Activated naive CD4-positive, alpha-beta T cell (primary cell): ENCODE results near the gene DOCK1.
"Not testable (repeated sequence)": the region's sequence is repeated elsewhere in the genome, so short reads cannot be mapped to it uniquely, and the experiment has no call there.

Experiments
- DNase-seq, 4 experiments: peaks; one replicate each; lab custom pipeline; 2025; lab: John Stamatoyannopoulos, UW

DOCK1 gene

GRCh38 chr10:127278001-127278400, 372.8 kb downstream of the DOCK1 start:
- no peak for DNase-seq

- DNase-seq, result no peak
These were observed 374.1 kb downstream of the DOCK1 start for GRCh38 chr10:127279334-127279774.

GRCh38 chr10:127280446-127280845, 375.2 kb downstream of the DOCK1 start:
- no peak for DNase-seq

GRCh38 chr10:127283017-127283416, 377.8 kb downstream of the DOCK1 start:
- DNase-seq, result no peak

GRCh38 chr10:127283576-127283975, 378.3 kb downstream of the DOCK1 start:
- DNase-seq, result no peak

GRCh38 chr10:127290850-127291249, 385.6 kb downstream of the DOCK1 start:
- DNase-seq, result no peak

- DNase-seq, result no peak
These were observed 386.1 kb downstream of the DOCK1 start for GRCh38 chr10:127291329-127291728.

- DNase-seq, result no peak
These were observed 387.7 kb downstream of the DOCK1 start for GRCh38 chr10:127292888-127293287.

- peak in 1 of 4 experiments; percentile 4 for DNase-seq
These were observed 388.4 kb downstream of the DOCK1 start for GRCh38 chr10:127293640-127294039.

- DNase-seq, result no peak
These were observed 391.5 kb downstream of the DOCK1 start for GRCh38 chr10:127296696-127297095.

GRCh38 chr10:127298381-127298780, 393.2 kb downstream of the DOCK1 start:
- no peak for DNase-seq

- not testable (repeated sequence) for DNase-seq
These were observed 394.0 kb downstream of the DOCK1 start for GRCh38 chr10:127299192-127299591.

- no peak for DNase-seq
These were observed 394.9 kb downstream of the DOCK1 start for GRCh38 chr10:127299956-127300689.

- DNase-seq, result no peak
These were observed 395.7 kb downstream of the DOCK1 start for GRCh38 chr10:127300868-127301321.

GRCh38 chr10:127302343-127302742, 397.1 kb downstream of the DOCK1 start:
- DNase-seq, result no peak

- DNase-seq, result no peak
These were observed 397.9 kb downstream of the DOCK1 start for GRCh38 chr10:127303105-127303504.

GRCh38 chr10:127303746-127304145, 398.5 kb downstream of the DOCK1 start:
- DNase-seq, result no peak

GRCh38 chr10:127306479-127306878, 401.3 kb downstream of the DOCK1 start:
- DNase-seq, result no peak

GRCh38 chr10:127307338-127307737, 402.1 kb downstream of the DOCK1 start:
- DNase-seq, result no peak

GRCh38 chr10:127308031-127308430, 402.8 kb downstream of the DOCK1 start:
- DNase-seq, result no peak

GRCh38 chr10:127309619-127310018, 404.4 kb downstream of the DOCK1 start:
- not testable (repeated sequence) for DNase-seq

- DNase-seq, result no peak
These were observed 405.2 kb downstream of the DOCK1 start for GRCh38 chr10:127310430-127310829.

GRCh38 chr10:127310923-127311322, 405.7 kb downstream of the DOCK1 start:
- DNase-seq, result no peak
